OCI-LY1 (cell line): ENCODE data around the gene TICAM2.

Experiments
- EZH2 ChIP-seq: fragments of 200-600 bp; sonication (generic), shearing (Covaris generic); IDR thresholded peaks from 2 replicates; pipeline ENCODE4 v1.8.0; 2017; ENCODE audit warnings: borderline replicate concordance, mixed run types, mild to moderate bottlenecking, antibody characterized with exemption, low read length, moderate library complexity, mixed read lengths
- TF ChIP-seq, protein P1 (sequence below): fragments of 200-600 bp; sonication (generic), shearing (Covaris generic); IDR thresholded peaks from 2 replicates; pipeline ENCODE4 v1.5.1; 2017; ENCODE audit warnings: mild to moderate bottlenecking, antibody characterized with exemption, low read length, moderate library complexity, mixed read lengths

DNA sequence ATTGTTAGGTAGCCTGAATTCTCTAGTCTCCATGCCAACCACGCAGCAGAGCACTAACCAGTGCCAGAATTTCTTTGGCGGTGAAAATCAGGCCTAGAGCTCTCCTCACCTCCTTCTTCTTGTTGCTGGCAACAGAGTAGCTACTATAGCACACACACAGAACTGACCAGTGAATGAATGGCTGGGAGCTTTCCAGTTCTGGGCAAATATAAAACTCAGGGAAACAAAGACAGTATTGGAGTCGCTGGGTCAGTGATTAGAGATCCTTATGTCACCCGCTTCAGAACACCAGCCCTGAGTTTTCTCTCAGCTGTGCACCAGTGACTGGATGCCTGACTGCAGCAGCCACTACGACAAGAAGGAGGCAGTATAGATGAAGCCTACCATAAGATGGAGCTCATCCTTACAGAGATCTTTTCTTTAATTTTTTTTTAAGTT is 30.8 kb downstream of the TICAM2 start:
- TF ChIP-seq EZH2 = no peak
- TF ChIP-seq, protein P1, sequence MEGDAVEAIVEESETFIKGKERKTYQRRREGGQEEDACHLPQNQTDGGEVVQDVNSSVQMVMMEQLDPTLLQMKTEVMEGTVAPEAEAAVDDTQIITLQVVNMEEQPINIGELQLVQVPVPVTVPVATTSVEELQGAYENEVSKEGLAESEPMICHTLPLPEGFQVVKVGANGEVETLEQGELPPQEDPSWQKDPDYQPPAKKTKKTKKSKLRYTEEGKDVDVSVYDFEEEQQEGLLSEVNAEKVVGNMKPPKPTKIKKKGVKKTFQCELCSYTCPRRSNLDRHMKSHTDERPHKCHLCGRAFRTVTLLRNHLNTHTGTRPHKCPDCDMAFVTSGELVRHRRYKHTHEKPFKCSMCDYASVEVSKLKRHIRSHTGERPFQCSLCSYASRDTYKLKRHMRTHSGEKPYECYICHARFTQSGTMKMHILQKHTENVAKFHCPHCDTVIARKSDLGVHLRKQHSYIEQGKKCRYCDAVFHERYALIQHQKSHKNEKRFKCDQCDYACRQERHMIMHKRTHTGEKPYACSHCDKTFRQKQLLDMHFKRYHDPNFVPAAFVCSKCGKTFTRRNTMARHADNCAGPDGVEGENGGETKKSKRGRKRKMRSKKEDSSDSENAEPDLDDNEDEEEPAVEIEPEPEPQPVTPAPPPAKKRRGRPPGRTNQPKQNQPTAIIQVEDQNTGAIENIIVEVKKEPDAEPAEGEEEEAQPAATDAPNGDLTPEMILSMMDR = no peak
